NCI-H1694 (cell line): Measurements from ENCODE around the gene RFX3.

ENCODE experiments used
- DNase-seq: peaks from one replicate; lab custom pipeline; 2025; lab: John Stamatoyannopoulos, UW

Gene RFX3

GRCh38 chr9:3477236-3477834 lies 48.5 kb downstream of the RFX3 start:
- DNase-seq: no peak

- no peak for DNase-seq
These were observed 50.3 kb downstream of the RFX3 start for GRCh38 chr9:3475300-3476020.

- DNase-seq: no peak
These were observed 51.0 kb downstream of the RFX3 start for GRCh38 chr9:3474821-3475220.

GRCh38 chr9:3473405-3473804 lies 52.4 kb downstream of the RFX3 start:
- no peak for DNase-seq

- no peak for DNase-seq
These were observed 53.9 kb downstream of the RFX3 start for GRCh38 chr9:3471883-3472282.

- DNase-seq: no peak
These were observed 57.2 kb downstream of the RFX3 start for GRCh38 chr9:3468421-3469205.

- peak; percentile 50 for DNase-seq
These were observed 58.1 kb downstream of the RFX3 start for GRCh38 chr9:3467593-3468219.

- DNase-seq: no peak
These were observed 61.7 kb downstream of the RFX3 start for GRCh38 chr9:3464033-3464638.

GRCh38 chr9:3458806-3459475 lies 66.9 kb downstream of the RFX3 start:
- DNase-seq: no peak

- no peak for DNase-seq
These were observed 68.6 kb downstream of the RFX3 start for GRCh38 chr9:3457175-3457574.

GRCh38 chr9:3455717-3456116 lies 70.1 kb downstream of the RFX3 start:
- no peak for DNase-seq

GRCh38 chr9:3455094-3455493 lies 70.7 kb downstream of the RFX3 start:
- no peak for DNase-seq

GRCh38 chr9:3451956-3452355 lies 73.8 kb downstream of the RFX3 start:
- no peak for DNase-seq

GRCh38 chr9:3447788-3448187 lies 78.0 kb downstream of the RFX3 start:
- DNase-seq: no peak

- DNase-seq: no peak
These were observed 78.7 kb downstream of the RFX3 start for GRCh38 chr9:3447143-3447542.

GRCh38 chr9:3446313-3446712 lies 79.5 kb downstream of the RFX3 start:
- DNase-seq: no peak

- no peak for DNase-seq
These were observed 81.8 kb downstream of the RFX3 start for GRCh38 chr9:3444016-3444415.

- DNase-seq: peak; percentile 22
These were observed 84.5 kb downstream of the RFX3 start for GRCh38 chr9:3441197-3441816.

- peak; percentile 93 for DNase-seq
These were observed 89.0 kb downstream of the RFX3 start for GRCh38 chr9:3436629-3437420.

GRCh38 chr9:3435732-3436131 lies 90.1 kb downstream of the RFX3 start:
- peak; percentile 25 for DNase-seq
